ENCODE results near the gene NFIX. TPM values are rescaled to one million over a fixed set of nuclear protein-coding genes. Genes with fewer than 3 reads are reported as not detected.
A peak's percentile ranks its signal among the peaks of the same experiment; 100 is the strongest.

NFIX gene
- total RNA-seq, 6 experiments from 2014 or later, result 20.3 to 40.0 (median 26.7) TPM

DNA sequence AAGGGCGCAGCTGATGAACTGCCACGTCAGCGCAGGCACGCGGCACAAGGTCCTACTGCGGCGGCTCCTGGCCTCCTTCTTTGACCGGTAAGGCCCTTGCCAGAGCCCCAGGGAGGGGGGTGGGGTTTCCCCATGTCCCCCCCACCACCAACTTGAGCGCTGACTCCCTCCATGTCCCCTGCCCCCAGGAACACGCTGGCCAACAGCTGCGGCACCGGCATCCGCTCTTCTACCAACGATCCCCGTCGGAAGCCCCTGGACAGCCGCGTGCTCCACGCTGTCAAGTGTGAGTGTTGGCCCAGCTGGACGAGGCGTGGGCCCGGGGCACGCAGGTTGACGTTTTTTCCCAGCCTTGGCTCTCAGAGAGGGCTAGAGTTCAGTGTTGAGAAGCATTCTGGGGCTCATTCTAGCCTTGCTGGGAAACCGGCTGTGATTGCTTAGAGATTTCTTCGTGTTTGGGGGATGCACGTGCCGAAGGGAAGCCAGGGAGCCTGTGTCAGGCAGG lies 142.1 kb downstream of the NFIX start:
- ATAC-seq (no peak), DNase-seq (no peak)
- Histone ChIP-seq H3K27me3 (no peaks in the 10 kb centered on the region), H3K36me3 (peaks cover 0 to 22% (median 5%) of the 10 kb centered on the region in 4 donors), H3K9me3 (no peaks in the 10 kb centered on the region), H3K4me3 (no peak overlapping the region), H3K27ac (no peak overlapping the region), H3K4me1 (no peaks in the 10 kb centered on the region)
- intact Hi-C loops (cut with DNase I), result no loop called here
- TF ChIP-seq, protein P1, sequence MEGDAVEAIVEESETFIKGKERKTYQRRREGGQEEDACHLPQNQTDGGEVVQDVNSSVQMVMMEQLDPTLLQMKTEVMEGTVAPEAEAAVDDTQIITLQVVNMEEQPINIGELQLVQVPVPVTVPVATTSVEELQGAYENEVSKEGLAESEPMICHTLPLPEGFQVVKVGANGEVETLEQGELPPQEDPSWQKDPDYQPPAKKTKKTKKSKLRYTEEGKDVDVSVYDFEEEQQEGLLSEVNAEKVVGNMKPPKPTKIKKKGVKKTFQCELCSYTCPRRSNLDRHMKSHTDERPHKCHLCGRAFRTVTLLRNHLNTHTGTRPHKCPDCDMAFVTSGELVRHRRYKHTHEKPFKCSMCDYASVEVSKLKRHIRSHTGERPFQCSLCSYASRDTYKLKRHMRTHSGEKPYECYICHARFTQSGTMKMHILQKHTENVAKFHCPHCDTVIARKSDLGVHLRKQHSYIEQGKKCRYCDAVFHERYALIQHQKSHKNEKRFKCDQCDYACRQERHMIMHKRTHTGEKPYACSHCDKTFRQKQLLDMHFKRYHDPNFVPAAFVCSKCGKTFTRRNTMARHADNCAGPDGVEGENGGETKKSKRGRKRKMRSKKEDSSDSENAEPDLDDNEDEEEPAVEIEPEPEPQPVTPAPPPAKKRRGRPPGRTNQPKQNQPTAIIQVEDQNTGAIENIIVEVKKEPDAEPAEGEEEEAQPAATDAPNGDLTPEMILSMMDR (IDR thresholded peaks at IDR 0.05), result no peak
- no peak for TF ChIP-seq POLR2A (IDR thresholded peaks at IDR 0.05)
- 40% methylated on average over 1 of the region's 28 CpGs for WGBS (ENCODE audit: insufficient coverage, low coverage, low lambda C conversion rate, missing lambda C conversion rate)

DNA sequence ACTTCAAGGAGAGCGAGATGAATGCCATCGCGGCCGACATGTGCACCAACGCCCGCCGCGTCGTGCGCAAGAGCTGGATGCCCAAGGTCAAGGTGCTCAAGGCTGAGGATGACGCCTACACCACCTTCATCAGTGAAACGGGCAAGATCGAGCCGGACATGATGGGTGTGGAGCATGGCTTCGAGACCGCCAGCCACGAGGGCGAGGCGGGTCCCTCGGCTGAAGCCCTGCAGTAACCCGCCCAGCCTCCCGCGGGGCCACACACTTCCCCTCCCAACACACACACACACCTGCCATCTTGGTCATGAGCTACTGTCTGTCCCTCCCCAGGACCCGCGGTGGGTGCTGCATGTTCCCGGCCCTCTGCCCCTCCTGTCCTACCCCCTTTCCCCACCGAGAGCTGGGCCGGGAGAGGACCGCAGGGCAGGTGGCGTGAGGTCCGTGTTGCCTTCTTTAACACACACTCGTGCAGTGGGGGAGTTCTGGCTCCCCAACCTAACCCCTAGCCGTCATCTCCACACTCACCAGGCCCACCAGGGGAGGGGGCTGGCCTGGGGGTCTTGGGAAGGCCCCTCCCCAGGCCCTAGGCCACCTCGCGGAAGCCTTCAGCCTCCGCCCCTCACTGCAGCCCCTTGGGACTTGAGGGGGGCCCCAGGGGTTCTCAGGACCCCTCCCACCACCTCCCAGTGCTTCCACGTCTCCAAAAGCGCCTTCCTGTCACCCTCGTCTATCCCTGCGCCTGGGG lies 143.1 kb downstream of the NFIX start:
- DNase-seq, result no peak
- no peak for TF ChIP-seq POLR2A (IDR thresholded peaks at IDR 0.05)
- TF ChIP-seq, protein P1 (IDR thresholded peaks at IDR 0.05), result no peak
- Histone ChIP-seq H3K9me3 (no peaks in the 10 kb centered on the region), H3K4me3 (no peak overlapping the region), H3K27ac (no peak overlapping the region), H3K36me3 (peaks cover 0 to 22% (median 5%) of the 10 kb centered on the region in 4 donors), H3K27me3 (no peaks in the 10 kb centered on the region), H3K4me1 (no peaks in the 10 kb centered on the region)
- intact Hi-C loops (cut with DNase I), result no loop called here
- 77% methylated on average over 3 of the region's 40 CpGs for WGBS (ENCODE audit: insufficient coverage, low coverage, low lambda C conversion rate, missing lambda C conversion rate)
- no peak for ATAC-seq

DNA sequence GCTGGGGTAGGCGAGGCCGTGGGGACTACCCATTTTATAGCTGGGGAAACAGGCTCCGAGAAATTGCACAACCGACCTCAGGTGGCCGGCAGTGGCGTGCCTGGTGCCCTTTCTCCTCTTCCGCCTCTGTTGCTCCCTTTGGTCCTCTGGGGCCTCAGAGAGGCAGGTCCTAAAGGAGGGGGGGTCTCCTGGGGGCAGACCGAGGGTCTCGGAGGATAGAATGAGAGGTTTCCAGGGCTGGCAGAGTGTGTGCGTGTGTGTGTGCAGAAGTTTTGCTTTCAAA lies 143.6 kb downstream of the NFIX start:
- ATAC-seq (peak in 1 of 4 donors; percentile 17), DNase-seq (no peak)
- Histone ChIP-seq H3K4me3 (no peak overlapping the region), H3K36me3 (peaks cover 0 to 22% (median 5%) of the 10 kb centered on the region in 4 donors), H3K27me3 (no peaks in the 10 kb centered on the region), H3K4me1 (no peaks in the 10 kb centered on the region), H3K9me3 (no peaks in the 10 kb centered on the region), H3K27ac (no peak overlapping the region)
- WGBS (ENCODE audit: insufficient coverage, low coverage, low lambda C conversion rate, missing lambda C conversion rate), result 28% methylated on average over 6 of the region's 10 CpGs
- intact Hi-C loops (cut with DNase I), result no loop called here
- TF ChIP-seq, protein P1 (IDR thresholded peaks at IDR 0.05), result no peak
- no peak for TF ChIP-seq POLR2A (IDR thresholded peaks at IDR 0.05)

DNA sequence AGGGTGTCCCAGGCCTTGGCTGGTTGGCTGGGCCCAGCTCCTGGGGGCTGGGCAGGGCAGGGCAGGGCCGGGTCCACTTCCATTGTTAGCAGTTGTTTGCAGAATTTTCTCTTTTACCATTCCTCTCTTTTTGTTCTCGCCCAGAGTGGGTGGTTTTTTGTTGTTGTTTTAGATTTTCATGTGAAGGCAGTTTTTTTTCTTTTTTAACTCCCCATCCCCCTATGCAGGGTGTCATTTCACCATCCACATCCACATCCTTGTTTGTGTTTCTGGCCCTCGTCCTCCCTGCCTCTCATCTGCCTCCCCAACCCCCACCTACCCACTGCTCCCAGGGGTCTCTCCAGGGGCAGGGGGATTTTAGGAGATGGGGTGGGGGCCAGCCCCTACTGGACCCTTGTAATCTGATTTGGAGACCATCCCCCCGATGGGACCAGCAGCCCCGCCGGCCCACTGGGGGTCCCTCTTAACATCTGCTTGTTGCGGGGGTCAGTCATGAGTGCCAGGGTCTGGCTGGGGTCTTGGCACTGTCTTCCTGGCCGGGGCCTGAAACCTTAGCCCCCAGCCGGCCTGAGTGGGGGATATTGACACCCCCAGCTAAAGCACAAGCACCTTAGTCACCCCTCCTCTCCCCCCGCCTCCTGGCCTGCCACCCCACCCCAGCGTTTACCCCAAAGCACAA lies 144.5 kb downstream of the NFIX start:
- DNase-seq, result no peak
- intact Hi-C loops (cut with DNase I), result no loop called here
- Histone ChIP-seq H3K27me3 (no peaks in the 10 kb centered on the region), H3K4me1 (no peaks in the 10 kb centered on the region), H3K27ac (no peak overlapping the region), H3K4me3 (no peak overlapping the region), H3K9me3 (no peaks in the 10 kb centered on the region), H3K36me3 (peaks cover 0 to 31% (median 7%) of the 10 kb centered on the region in 4 donors)
- WGBS (ENCODE audit: insufficient coverage, low coverage, low lambda C conversion rate, missing lambda C conversion rate), result 48% methylated on average over 4 of the region's 11 CpGs
- no peak for TF ChIP-seq POLR2A (IDR thresholded peaks at IDR 0.05)
- TF ChIP-seq, protein P1 (IDR thresholded peaks at IDR 0.05), result no peak
- ATAC-seq, result no peak
